PFSK-1 (cell line): Measurements from ENCODE around the gene SASH1.

Experiments
- POLR2AphosphoS5 ChIP-seq: IDR thresholded peaks from 2 replicates; pipeline ENCODE4 v1.6.1; 2012; ENCODE audit warnings: low read depth, mild to moderate bottlenecking, control low read depth, low read length, moderate library complexity
- REST ChIP-seq, 2 experiments: IDR thresholded peaks; 2 replicates each; pipeline versions ENCODE4 v1.6.1 to v1.8.0; 2011 to 2012; ENCODE audit warnings: low read depth in 2 of 2, low read length in 2 of 2, control low read depth in 1 of 2, inconsistent platforms in 1 of 2, mild to moderate bottlenecking in 1 of 2, moderate library complexity in 1 of 2; ENCODE audit not compliant: insufficient read depth in 1 of 2
- SIN3A ChIP-seq: IDR thresholded peaks from 2 replicates; pipeline ENCODE4 v1.6.1; 2012; ENCODE audit warnings: mild to moderate bottlenecking, low read length, moderate library complexity, borderline replicate concordance; ENCODE audit not compliant: insufficient read depth
- TAF1 ChIP-seq: IDR thresholded peaks from 2 replicates; pipeline ENCODE4 v1.6.1; 2012; ENCODE audit warnings: low read length, control low read depth, borderline replicate concordance; ENCODE audit not compliant: insufficient read depth

GRCh38 chr6:148323344-148323743, 19.3 kb upstream of the SASH1 start:
- TF ChIP-seq REST (IDR thresholded peaks at IDR 0.05; ENCODE audit: insufficient read depth in 1 of 2, low read depth in 2 of 2, low read length in 2 of 2) (no peak), POLR2AphosphoS5 (no peak), SIN3A (no peak), TAF1 (no peak)
